Type B pancreatic cell (in vitro differentiated cells): ENCODE measurements around the gene FADS2. TPM values are rescaled to one million over a fixed set of nuclear protein-coding genes. Genes with fewer than 3 reads are reported as not detected.

Experiments
- DNase-seq: peaks from one replicate; pipeline ENCODE4 v3.0.0; 2021; ENCODE audit warnings: mixed read lengths; ENCODE audit not compliant: unreplicated experiment; ENCODE audit errors: extremely low spot score
- H3K27ac Mint-ChIP-seq: 2 replicates; pipeline ENCODE4 v1.8.0; 2021; ENCODE audit warnings: mild to moderate bottlenecking, mixed read lengths
- H3K27me3 Mint-ChIP-seq: 2 replicates; pipeline ENCODE4 v1.8.0; 2021; ENCODE audit warnings: mixed read lengths
- H3K36me3 Mint-ChIP-seq: 2 replicates; pipeline ENCODE4 v1.8.0; 2021; ENCODE audit warnings: mixed read lengths
- H3K4me1 Mint-ChIP-seq: one replicate; pipeline ENCODE4 v1.8.0; 2021; ENCODE audit warnings: mixed read lengths; ENCODE audit not compliant: unreplicated experiment
- H3K4me3 Mint-ChIP-seq: 2 replicates; pipeline ENCODE4 v1.8.0; 2021; ENCODE audit warnings: mild to moderate bottlenecking, mixed read lengths
- H3K9me3 Mint-ChIP-seq: 2 replicates; pipeline ENCODE4 v1.8.0; 2021; ENCODE audit warnings: mixed read lengths
- CTCF ChIP-seq: fragments of 200-600 bp; sonication (generic); conservative IDR thresholded peaks from 2 replicates; pipeline ENCODE4 v1.5.0; 2021; ENCODE audit warnings: antibody characterized with exemption, mild to moderate bottlenecking
- total RNA-seq: library from RNA; stranded (reverse); gene quantifications from 2 replicates; pipeline ENCODE4 v1.2.1, GENCODE V29; 2021; ENCODE audit warnings: low replicate concordance

The FADS2 gene
- total RNA-seq, 1 donor from 2014 or later, result 205 TPM

- no peak for TF ChIP-seq CTCF
- no peak overlapping the region for H3K27ac Mint-ChIP-seq
- H3K27me3 Mint-ChIP-seq, result no peaks in the 10 kb centered on the region
- H3K36me3 Mint-ChIP-seq, result peaks cover 16% of the 10 kb centered on the region
- H3K4me3 Mint-ChIP-seq, result no peak overlapping the region
- H3K4me1 Mint-ChIP-seq, result peaks cover 14% of the 10 kb centered on the region
- no peaks in the 10 kb centered on the region for H3K9me3 Mint-ChIP-seq
- DNase-seq, result no peak
These were observed 28.3 kb upstream of the FADS2 start for GRCh38 chr11:61799665-61800284.

GRCh38 chr11:61800331-61801281 lies 27.5 kb upstream of the FADS2 start:
- Mint-ChIP-seq H3K4me3 (no peak overlapping the region), H3K9me3 (no peaks in the 10 kb centered on the region), H3K36me3 (peaks cover 16% of the 10 kb centered on the region), H3K27me3 (no peaks in the 10 kb centered on the region), H3K4me1 (peaks cover 14% of the 10 kb centered on the region), H3K27ac (peak overlapping the region; percentile 17)
- no peak for DNase-seq
- no peak for TF ChIP-seq CTCF

- no peak for TF ChIP-seq CTCF
- Mint-ChIP-seq H3K36me3 (peaks cover 20% of the 10 kb centered on the region), H3K4me3 (no peak overlapping the region), H3K9me3 (no peaks in the 10 kb centered on the region), H3K4me1 (peaks cover 8% of the 10 kb centered on the region), H3K27me3 (no peaks in the 10 kb centered on the region), H3K27ac (no peak overlapping the region)
- no peak for DNase-seq
These were observed 25.5 kb upstream of the FADS2 start for GRCh38 chr11:61802605-61803004.

GRCh38 chr11:61803889-61804647 lies 24.0 kb upstream of the FADS2 start:
- no peak for DNase-seq
- Mint-ChIP-seq H3K4me1 (peaks cover 4% of the 10 kb centered on the region), H3K27me3 (no peaks in the 10 kb centered on the region), H3K27ac (peak overlapping the region; percentile 11), H3K4me3 (no peak overlapping the region), H3K36me3 (peaks cover 26% of the 10 kb centered on the region), H3K9me3 (no peaks in the 10 kb centered on the region)
- no peak for TF ChIP-seq CTCF

GRCh38 chr11:61805146-61805545 lies 23.0 kb upstream of the FADS2 start:
- peak overlapping the region; percentile 13 for H3K27ac Mint-ChIP-seq
- H3K4me3 Mint-ChIP-seq, result no peak overlapping the region
- peaks cover 4% of the 10 kb centered on the region for H3K4me1 Mint-ChIP-seq
- peaks cover 33% of the 10 kb centered on the region for H3K36me3 Mint-ChIP-seq
- no peaks in the 10 kb centered on the region for H3K27me3 Mint-ChIP-seq
- no peak for TF ChIP-seq CTCF
- no peak for DNase-seq
- H3K9me3 Mint-ChIP-seq, result no peaks in the 10 kb centered on the region
